ENCODE measurements around the gene MED7. TPM values are rescaled to one million over a fixed set of nuclear protein-coding genes. Genes with fewer than 3 reads are reported as not detected.
A peak's percentile ranks its signal among the peaks of the same experiment; 100 is the strongest.

The MED7 gene
- total RNA-seq, 1 experiment from 2014 or later: 17.3 TPM

DNA sequence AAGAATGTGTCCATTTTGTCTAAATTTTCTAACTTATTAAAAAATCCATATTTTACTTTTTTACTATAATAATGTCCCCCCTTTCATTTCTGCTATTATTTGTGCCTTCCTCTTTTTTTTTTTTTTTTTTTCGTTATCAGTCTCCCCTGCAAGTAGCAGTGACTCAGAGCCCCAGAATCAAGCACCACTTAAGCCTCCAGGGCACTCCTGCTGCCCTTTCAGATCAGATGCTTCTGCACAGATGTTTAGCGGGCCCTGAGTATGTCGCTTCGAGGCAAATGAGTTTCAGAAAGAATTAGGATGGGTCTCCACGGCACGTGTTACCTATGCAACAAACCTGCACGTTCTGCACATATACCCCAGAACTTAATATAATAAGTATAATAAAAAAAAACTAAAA is 11.7 kb downstream of the MED7 start:
- Histone ChIP-seq H3K9me3 (no peaks in the 10 kb centered on the region), H3K4me3 (ENCODE audit: low read depth, low read length) (no peak overlapping the region), H3K4me1 (peaks cover 17% of the 10 kb centered on the region; the same call in 1 of the 2 replicates), H3K36me3 (ENCODE audit: control insufficient read depth, insufficient read depth, low read length) (no peaks in the 10 kb centered on the region), H3K27me3 (replicated peaks; ENCODE audit: control insufficient read depth, insufficient read depth, low read length) (no peaks in the 10 kb centered on the region)
- no TSS peak for BruUV-seq (replicated peaks)
- no peaks in the 10 kb centered on the region for H3K27me3 Mint-ChIP-seq (ENCODE audit: insufficient read depth, unreplicated experiment)
- ChIA-PET CTCF (interaction anchor here (1.0 to 1.7 kb wide), 2 partner anchors 85 to 96 kb away, joined by 4 to 6 read pairs; no protein-coding TSS in a partner anchor), POLR2A (interaction anchor here (2.4 kb wide), 1 partner anchor 11 kb away, joined by 11 read pairs; the partner anchor contains the start of gene MED7)
- DNase-seq: peak in 1 of 2 experiments; percentile 59
- intact Hi-C loops (cut with micrococcal nuclease; ENCODE audit: unreplicated experiment): loop anchor here (5.0 kb wide), 2 partner anchors 84 to 1514 kb away; no protein-coding TSS in a partner anchor
- no peaks in the 10 kb centered on the region for H3K9me3 Mint-ChIP-seq (ENCODE audit: unreplicated experiment)
- H3K4me1 Mint-ChIP-seq (ENCODE audit: low read depth, unreplicated experiment): peaks cover 14% of the 10 kb centered on the region
- no peak overlapping the region for H3K4me3 Mint-ChIP-seq (ENCODE audit: unreplicated experiment)
- no peak overlapping the region for H3K27ac Mint-ChIP-seq (ENCODE audit: unreplicated experiment)
- TF ChIP-seq, protein P1, sequence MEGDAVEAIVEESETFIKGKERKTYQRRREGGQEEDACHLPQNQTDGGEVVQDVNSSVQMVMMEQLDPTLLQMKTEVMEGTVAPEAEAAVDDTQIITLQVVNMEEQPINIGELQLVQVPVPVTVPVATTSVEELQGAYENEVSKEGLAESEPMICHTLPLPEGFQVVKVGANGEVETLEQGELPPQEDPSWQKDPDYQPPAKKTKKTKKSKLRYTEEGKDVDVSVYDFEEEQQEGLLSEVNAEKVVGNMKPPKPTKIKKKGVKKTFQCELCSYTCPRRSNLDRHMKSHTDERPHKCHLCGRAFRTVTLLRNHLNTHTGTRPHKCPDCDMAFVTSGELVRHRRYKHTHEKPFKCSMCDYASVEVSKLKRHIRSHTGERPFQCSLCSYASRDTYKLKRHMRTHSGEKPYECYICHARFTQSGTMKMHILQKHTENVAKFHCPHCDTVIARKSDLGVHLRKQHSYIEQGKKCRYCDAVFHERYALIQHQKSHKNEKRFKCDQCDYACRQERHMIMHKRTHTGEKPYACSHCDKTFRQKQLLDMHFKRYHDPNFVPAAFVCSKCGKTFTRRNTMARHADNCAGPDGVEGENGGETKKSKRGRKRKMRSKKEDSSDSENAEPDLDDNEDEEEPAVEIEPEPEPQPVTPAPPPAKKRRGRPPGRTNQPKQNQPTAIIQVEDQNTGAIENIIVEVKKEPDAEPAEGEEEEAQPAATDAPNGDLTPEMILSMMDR (IDR thresholded peaks at IDR 0.05; ENCODE audit: insufficient read depth in 1 of 2, low read depth in 1 of 2, low read length in 1 of 2, severe bottlenecking in 1 of 2, unreplicated experiment in 1 of 2): no peak
- H3K36me3 Mint-ChIP-seq (ENCODE audit: insufficient read depth, unreplicated experiment): peaks cover 2% of the 10 kb centered on the region

DNA sequence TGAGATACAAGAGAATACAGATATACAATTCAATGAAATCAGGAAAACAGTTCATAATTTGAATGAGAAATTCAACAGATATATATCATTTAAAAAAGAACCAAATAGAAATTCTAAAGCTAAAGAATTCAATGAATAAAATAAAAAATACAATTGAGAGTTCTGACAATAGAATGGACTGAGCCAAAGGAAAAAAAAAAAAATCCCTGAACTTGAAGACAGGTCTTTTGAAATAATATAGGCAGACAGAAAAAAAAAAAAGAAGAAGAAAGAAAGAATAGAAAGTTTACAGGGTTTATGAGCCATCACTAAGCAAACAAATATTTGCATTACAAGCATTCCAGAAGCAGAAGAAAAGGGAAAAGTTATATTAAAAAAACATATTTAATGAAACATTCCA is 21.0 kb downstream of the MED7 start:
- Mint-ChIP-seq H3K4me1 (ENCODE audit: low read depth, unreplicated experiment) (peaks cover 3% of the 10 kb centered on the region), H3K27ac (ENCODE audit: unreplicated experiment) (no peak overlapping the region), H3K9me3 (ENCODE audit: unreplicated experiment) (peaks cover 17% of the 10 kb centered on the region), H3K27me3 (ENCODE audit: insufficient read depth, unreplicated experiment) (no peaks in the 10 kb centered on the region), H3K4me3 (ENCODE audit: unreplicated experiment) (no peak overlapping the region), H3K36me3 (ENCODE audit: insufficient read depth, unreplicated experiment) (no peaks in the 10 kb centered on the region)
- Histone ChIP-seq H3K4me1 (no peaks in the 10 kb centered on the region), H3K9me3 (0 out of 2 replicates have a peak, but pooled peaks cover 8% of the 10 kb centered on the region), H3K36me3 (ENCODE audit: control insufficient read depth, insufficient read depth, low read length) (no peaks in the 10 kb centered on the region), H3K4me3 (ENCODE audit: low read depth, low read length) (no peak overlapping the region), H3K27me3 (replicated peaks; ENCODE audit: control insufficient read depth, insufficient read depth, low read length) (no peaks in the 10 kb centered on the region)
- TF ChIP-seq, protein P1 (IDR thresholded peaks at IDR 0.05; ENCODE audit: insufficient read depth in 1 of 2, low read depth in 1 of 2, low read length in 1 of 2, severe bottlenecking in 1 of 2, unreplicated experiment in 1 of 2): no peak
- POLR2A ChIA-PET: no interaction called here
- intact Hi-C loops (cut with micrococcal nuclease; ENCODE audit: unreplicated experiment): no loop called here
- BruUV-seq (replicated peaks): no TSS peak
- CTCF ChIA-PET: no interaction called here
- DNase-seq: no peak

DNA sequence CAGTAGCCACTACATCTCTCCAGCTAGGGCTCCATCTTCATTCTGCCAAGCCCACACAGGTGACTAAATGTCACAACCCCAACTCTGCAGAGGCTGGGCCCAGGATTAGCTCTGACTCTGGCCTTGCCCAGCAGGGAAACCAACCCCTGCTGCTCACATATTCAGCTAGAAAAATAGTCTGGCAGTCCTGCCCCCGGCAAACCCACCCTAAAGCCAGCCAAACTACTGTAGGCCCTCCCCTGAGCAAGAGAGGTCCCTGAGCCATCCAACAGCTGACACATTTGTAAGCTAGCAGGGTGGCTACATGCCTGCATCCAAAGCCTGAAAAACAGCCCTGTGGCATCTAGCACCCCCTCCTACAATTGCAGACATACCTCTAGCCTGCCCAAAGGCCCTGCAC is 22.6 kb downstream of the MED7 start:
- Mint-ChIP-seq H3K27ac (ENCODE audit: unreplicated experiment) (no peak overlapping the region), H3K4me3 (ENCODE audit: unreplicated experiment) (no peak overlapping the region), H3K36me3 (ENCODE audit: insufficient read depth, unreplicated experiment) (no peaks in the 10 kb centered on the region), H3K9me3 (ENCODE audit: unreplicated experiment) (peaks cover 17% of the 10 kb centered on the region), H3K27me3 (ENCODE audit: insufficient read depth, unreplicated experiment) (no peaks in the 10 kb centered on the region), H3K4me1 (ENCODE audit: low read depth, unreplicated experiment) (peaks cover 7% of the 10 kb centered on the region)
- TF ChIP-seq, protein P1 (IDR thresholded peaks at IDR 0.05; ENCODE audit: insufficient read depth in 1 of 2, low read depth in 1 of 2, low read length in 1 of 2, severe bottlenecking in 1 of 2, unreplicated experiment in 1 of 2): no peak
- Histone ChIP-seq H3K27me3 (replicated peaks; ENCODE audit: control insufficient read depth, insufficient read depth, low read length) (no peaks in the 10 kb centered on the region), H3K4me3 (ENCODE audit: low read depth, low read length) (no peak overlapping the region), H3K36me3 (ENCODE audit: control insufficient read depth, insufficient read depth, low read length) (no peaks in the 10 kb centered on the region), H3K4me1 (no peaks in the 10 kb centered on the region), H3K9me3 (0 out of 2 replicates have a peak, but pooled peaks cover 8% of the 10 kb centered on the region)
- no TSS peak for BruUV-seq (replicated peaks)
- intact Hi-C loops (cut with micrococcal nuclease; ENCODE audit: unreplicated experiment): no loop called here
- no peak for DNase-seq
- ChIA-PET CTCF (no interaction called here), POLR2A (no interaction called here)
